MM.1S (cell line): ENCODE measurements around the gene RFXANK.

Experiments used
- CTCF ChIP-seq: fragments of 300-600 bp; sonication (generic); IDR thresholded peaks from 2 replicates; pipeline ENCODE4 v1.5.1; 2016; ENCODE audit warnings: antibody characterized with exemption, low read length, mixed read lengths
- EZH2 ChIP-seq: fragments of 300-600 bp; sonication (generic); optimal IDR thresholded peaks from 2 replicates; pipeline ENCODE3; 2017; ENCODE audit warnings: low read depth, mild to moderate bottlenecking, antibody characterized with exemption, low read length, mixed read lengths

GRCh38 chr19:19186742-19187141 lies 5.3 kb upstream of the RFXANK start:
- TF ChIP-seq CTCF = no peak
- TF ChIP-seq EZH2 = no peak
